ENCODE results near the gene ANO3.

- TF ChIP-seq TAF1 (IDR thresholded peaks at IDR 0.05; ENCODE audit: borderline replicate concordance, low read depth, low read length) (no peak), POLR2AphosphoS5 (IDR thresholded peaks at IDR 0.05; ENCODE audit: low read depth, low read length) (no peak), POLR2A (IDR thresholded peaks at IDR 0.05; ENCODE audit: low read depth, low read length) (no peak)
Measured at GRCh38 chr11:26651916-26652315, 320.0 kb downstream of the ANO3 start.

Measured in GM12892 (cell line).